ENCODE measurements around the gene VOPP1.

The VOPP1 gene

DNA sequence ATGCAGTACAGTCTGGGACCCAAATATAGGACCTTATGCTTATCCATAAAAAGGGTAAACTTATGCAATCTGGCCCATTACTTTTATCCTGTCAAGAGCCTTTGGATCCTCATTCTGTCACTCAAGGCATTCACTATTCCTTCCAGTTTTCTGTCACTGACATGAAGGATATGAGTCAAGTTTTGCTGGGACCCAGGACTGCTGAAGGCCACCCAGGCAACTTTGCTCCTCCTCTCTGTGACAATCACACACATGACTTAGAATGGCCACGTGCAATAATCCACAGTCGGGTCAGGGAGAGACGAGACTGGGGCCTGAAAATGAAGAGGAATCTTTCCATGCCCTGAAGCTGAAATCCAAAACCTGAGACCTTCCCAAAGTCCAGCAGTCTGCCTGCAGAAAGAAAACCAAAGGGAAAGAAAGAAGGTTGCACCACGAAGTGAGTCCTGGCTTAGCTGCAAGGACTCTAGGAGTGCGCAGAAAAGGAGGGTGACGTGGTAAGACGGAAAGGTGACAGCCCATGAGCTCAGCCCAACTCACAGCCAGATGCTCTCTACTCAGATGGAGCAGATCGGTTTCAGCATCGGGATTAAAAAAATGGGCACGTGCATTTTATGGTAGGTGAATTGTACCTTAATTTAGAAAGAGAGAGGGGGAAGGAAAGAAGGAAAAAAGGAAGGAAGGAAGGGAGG is 67.2 kb downstream of the VOPP1 start:
- DNase-seq: no peak

DNA sequence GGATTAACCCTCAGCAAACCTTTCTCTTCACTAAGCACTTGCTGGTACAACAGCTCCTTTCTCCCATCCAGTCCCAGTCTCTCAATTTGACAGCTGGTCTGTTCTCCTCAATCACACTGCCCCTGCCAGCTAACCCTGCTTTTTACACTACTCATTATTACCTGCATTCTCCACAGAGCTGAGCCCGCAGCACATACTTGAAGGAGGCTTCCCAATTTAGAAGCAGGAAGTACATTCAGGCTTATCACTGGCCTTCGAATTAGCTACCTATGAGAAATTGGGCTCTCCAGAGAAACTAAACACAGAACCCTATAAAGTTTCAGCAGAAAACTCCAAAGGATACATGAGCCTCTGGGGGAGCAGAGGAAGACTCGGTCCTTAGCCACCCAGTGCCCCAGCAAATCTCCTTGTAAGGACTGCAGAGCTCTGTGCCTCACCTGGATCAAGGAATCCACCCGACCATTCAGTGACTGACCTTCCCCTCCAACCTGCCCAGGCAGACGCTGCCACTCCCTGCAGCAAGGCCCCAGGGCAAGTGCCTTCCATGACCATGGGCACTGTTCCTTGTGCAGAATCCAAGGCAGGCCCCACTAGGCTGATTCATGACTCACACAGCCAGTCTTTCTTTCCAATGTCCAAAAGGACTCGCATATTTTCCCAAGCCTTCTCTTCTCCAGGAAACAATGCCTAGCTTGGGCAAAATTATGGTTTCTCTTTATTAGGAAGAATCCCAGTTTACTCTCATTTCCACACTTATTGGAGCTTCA is 68.0 kb downstream of the VOPP1 start:
- no peak for DNase-seq

DNA sequence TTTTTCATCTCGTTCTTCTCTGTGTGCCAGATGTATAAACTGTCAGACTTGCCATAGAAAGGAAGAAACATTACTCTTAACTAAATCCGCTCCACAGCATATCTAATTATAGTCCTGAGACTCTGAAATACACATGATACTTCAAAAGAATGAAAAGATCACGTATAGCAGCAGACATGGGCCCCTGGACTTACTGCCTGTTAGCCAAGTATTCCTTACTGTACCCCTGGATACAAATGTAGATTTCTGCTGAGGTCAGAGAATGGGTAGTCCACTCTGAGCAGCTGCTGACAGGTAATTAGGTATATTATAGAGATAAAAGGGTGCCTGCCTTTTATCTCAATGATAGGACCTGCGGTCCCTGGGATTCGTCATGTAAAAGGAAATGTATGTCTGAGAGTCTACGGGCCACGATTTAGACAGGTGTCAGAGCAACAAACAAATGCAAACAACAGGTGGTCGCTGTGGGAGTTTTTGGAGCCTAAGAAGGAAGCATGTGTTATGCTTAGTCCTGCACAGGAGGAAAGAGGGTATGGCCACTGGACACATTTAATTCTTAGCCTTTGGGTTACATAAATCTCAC is 69.4 kb downstream of the VOPP1 start:
- DNase-seq: no peak

DNA sequence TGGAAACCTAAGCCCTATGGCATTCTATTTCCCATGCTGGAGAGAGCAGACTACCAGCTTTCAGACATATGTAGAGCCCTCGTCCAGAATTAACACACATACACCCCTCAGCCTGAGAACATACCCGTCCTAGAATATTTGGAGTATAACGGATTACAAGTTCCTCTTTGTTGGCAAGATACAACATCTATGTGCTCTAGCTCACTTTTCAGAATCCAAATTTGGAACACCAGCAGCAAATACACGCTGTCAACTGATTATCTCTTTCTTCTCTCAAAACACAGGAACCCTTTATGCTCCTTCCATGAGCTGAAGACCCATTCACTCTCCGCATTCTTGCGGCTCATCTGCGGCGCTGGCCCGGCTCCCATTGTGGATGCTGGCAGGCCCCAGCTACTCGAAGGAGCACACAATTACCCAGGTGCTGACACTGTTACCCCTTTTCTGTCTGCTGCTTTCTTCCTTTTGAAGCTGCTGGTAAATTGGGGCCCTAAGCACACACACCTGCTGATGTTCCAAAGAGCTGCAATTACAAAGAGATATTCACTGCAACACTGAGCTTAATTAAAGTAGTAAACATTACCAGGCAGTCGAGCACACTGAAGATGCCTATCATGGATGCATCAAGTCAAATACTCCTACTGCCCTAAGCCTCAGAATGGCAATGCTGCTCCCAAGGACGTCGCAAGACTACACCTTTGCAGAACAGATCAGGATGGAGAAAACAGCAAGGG is 70.0 kb downstream of the VOPP1 start:
- no peak for DNase-seq

DNA sequence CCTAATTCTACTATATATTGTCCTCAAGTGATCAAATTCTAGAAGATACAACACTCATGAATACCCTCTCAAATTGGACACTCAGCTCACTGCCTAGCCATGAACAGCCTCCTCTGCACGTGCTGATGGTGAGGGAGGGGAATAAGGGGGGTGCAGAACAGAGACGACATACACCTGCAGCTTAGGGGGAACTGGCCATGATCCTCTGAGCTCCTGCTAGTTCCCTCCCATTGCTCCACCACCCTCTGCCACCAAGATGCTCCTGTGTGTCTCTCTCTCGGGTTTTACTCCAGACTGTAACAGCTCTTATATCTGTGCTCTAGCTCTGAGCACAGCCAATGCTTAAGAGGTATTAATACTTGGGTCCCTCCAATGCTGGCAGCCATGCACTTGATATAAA is 70.7 kb downstream of the VOPP1 start:
- DNase-seq: no peak

DNA sequence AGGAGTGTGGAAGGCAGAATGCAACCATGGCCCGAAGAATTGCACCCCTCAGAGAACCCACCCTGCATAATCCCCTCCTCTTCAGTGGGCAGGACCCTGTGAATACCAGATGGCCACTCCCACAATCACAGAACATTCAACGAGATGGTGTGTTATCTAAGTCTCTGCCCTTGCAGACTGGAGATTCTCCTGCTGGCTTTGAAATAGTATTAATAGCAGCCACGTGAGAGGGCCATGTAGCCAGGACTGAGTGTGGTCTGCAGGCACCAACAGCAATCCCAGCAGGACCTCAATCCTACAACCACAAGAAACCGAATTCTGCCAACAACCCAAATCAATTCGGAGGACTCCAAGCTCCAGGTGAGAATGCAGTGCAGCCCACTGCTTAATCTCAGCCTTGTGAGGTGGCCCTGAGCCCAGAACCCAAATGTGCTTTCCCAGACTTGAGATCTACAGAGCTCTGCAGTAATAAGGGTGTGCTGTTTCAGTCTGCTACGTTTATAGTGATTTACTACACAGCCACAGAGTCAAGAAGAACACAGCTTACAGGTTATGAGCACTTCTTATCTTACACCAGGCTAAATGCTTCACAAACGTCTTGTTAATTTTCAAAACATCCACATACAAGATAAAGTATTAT is 72.1 kb downstream of the VOPP1 start:
- DNase-seq: no peak

DNA sequence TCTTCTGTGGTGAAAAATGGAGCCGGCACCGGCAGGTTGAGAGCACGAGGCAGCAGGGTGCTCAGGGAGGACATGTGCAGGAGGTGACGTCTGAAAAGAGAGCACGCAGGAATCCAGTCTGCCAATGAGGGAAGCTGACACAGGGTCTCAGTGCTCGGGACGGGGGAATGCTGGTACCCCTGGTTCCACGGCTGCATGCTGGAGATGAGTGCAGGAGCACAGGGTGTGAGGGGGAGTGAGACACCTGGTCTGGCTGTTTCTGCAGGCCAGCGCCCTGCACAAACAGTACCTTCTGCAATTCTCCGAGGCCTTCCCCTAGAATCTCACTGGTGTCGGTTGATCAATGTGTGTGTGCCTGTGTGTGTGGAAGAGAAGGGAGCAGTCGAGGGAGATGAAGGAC is 72.7 kb downstream of the VOPP1 start:
- no peak for DNase-seq

DNA sequence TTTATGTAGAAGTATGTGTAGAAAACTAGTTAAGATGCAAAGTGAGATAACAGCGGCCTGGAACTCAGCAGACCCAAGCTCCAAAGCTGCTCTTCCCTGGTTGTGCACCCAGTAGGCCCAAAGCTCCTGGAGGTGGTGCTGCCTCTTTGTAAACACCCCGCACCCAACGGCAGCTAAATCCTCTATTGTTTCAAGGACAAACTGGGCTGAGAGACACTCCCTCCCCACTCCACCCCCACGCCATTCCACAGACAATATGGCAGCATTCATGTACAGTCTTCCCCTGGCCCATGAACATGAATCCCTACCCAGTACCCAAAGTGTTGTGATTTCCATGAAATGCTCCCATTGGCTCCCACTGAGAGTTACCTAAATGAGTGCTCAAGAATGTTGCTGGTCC is 73.5 kb downstream of the VOPP1 start:
- no peak for DNase-seq

DNA sequence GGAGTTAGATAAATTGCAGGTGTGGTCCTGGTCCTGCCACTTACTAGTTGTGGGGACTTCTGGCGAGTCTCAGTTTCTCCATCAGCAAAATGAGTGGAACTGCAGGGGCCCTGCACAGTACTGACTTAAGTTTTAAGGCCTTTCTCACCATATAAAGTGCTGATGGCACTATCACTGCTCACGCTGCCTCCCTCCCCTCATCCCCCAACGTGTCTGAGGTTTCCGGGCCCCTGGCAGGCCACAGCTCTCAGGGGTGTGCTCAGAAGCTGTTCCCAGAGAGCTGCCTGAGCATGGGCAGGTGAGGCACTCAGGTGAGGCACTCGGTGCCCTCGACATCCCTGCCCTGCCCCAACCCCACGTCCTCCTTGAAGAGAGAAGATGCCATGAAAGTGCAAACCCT is 74.2 kb downstream of the VOPP1 start:
- DNase-seq: no peak

DNA sequence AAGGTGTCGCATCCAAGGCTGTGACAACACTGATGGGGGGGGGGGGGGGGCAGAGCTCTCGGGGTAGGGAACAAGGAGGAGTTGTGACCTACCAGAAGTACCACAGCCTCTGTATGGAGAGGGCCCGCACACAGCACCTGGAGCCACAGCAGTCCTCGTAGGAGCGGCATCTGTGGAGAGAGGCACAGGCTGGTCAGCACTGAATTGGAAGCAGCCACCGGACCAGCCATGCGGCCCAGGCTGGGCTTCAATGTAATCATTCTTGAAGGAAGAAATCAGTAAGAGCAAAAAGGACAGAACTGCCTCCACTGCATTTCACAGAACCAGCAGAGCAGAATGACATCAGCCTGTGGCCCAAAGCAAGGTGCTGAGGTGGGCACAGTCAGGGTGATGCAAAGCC is 74.8 kb downstream of the VOPP1 start:
- no peak for DNase-seq

DNA sequence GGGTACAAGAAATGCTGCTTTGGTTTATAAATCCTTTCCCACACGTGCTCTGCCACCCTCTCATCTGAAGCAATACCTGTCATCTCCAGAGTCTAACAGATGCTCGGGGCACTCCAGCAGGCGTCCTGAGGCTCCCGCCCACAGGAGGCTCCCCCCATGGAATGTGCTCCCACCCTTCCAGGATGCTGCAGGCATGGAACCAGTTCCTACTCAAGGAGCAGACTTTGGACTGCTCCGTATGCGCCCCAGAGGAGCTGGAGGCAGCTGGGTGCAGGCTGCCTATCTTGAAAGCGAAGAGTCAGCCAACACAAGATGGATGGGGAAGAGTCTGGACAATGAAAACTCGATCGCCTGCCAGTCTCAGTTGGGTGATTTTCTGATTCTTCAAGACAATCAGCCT is 75.4 kb downstream of the VOPP1 start:
- DNase-seq: no peak

DNA sequence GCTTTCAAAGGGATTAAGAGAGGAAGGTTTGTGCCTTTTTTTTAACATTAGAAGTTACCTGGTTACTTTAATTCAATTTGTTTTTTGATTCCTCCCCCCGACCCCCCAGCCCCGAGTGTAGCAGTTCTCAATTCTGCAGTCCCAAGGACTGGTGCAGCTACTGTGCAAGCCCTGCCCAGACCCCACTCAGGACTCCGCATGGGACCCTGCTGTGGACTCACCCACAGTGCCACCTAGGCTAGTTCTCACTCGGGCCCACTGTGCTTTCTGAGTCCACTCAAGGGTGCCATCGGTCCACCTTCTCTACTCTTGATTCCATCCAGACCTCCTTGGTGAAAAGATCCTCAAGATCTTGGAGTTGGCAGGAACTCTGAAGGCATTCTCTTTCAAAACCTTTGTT is 77.4 kb downstream of the VOPP1 start:
- DNase-seq: no peak

DNA sequence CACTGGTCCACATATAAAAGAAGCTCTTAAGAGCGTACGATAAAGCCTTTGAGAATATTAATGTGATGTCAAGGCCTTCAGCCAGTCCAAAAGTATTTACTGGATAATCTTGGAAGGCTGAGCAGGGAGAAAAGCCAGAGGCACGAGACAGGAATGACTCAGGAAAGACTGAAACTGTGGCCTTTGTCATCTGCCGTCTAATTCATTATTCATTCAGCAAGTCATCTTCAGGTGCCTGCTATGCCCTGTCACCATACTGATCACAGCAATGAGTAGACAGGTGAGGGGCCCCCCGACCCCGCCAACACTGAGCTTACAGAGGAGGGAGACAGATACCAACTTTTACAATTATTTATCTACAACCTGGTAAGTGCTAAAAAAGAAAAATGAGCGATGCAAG is 78.9 kb downstream of the VOPP1 start:
- no peak for DNase-seq

DNA sequence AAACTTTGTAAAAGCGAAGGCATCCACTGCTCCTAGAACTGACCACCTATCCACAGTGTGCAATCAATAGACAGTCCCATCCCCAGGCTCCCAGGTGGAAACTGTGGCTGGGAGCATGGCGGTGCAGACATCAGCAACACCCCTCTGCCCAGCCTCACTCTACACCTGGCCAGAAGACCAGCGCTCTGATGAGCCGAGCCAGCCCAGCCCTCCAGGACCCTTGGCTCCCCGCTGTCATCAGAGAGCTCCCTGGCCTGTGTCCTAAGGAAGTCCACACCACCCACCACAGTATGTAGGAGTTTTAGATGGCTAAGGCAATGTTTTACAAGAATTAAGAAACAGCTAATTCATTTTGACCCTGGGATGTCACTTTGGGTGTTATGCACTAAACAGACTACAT is 81.0 kb downstream of the VOPP1 start:
- no peak for DNase-seq

DNA sequence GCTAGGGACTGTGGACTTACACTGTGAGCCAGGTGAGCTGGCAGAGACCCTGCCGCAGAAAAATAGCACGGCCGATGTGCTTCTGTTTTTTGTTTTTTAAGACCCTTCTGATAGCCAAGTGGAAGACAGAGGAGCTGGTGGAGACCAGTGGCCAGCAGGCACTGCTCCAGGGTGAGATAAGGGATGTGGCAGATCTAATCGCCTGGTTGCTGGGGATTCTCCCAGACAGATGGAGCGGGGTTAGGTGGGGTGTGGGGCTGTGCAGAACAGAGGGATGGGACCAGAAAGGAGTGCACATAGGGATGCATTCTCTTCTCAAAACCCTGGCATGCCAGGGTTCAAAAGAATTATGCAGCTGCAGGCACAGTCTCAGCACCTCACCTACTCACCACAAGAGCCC is 82.2 kb downstream of the VOPP1 start:
- no peak for DNase-seq

DNA sequence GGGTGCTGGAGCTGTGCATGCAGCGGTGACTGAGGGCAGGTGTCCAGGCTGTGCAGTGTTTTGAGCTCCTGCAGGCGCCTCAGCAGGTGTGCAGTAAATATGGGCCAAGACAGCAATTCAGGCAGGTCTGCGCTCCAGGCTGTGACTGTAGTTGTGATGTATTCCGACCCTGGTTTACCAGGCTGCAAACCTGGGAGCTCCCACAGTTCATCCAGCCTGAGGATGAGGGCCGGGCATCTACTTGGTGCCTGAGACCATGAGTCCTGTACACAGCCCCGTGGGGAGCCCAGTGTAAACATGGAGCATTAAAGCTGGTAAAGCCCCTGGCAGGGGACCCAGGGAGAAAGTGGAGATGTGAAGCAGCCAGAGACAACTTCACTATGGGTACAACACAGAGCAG is 82.8 kb downstream of the VOPP1 start:
- no peak for DNase-seq

DNA sequence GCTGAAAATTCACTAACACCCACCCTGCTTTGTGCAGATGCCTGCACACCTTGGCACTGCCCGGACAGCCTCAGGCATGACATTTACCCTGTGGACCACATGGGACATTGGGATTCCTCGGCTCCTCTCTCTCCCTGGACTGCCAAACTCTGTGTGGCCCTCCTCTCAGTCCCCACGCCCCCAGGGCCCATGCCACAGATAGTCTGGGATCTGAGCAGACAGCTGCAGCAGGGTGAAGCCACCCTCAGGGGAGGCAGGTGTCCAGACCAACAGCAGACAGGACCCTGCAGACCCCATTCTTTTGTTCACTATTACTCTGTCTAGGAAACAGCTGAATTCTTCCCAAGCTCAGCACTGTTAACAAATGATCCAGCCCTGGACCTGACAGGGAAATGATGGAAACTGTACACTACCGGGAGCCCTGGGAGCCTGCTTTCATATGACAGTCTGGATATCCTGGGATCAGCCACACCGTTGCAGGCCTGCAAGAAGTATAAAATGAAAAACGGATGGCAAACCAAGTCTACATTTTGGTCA is 83.4 kb downstream of the VOPP1 start:
- no peak for DNase-seq

DNA sequence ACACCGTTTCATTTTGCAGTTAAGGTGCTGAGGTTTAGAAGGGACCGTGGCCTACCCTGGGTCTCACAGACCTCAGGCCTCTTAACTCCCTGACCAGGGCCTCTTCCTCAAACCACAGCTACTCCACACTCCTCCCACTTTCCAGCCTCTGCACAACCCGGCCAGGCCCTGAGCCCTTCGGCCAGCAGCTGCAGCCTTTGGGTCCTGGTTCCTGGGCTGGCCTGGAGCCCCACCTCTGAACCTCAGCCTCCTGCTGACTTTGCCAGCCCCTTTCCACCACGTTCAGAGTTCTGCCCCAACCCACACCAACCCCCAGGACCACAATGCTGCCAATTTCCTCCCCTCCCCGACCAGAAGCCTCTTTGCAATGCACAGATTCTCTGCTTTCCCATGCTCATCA is 84.1 kb downstream of the VOPP1 start:
- no peak for DNase-seq

DNA sequence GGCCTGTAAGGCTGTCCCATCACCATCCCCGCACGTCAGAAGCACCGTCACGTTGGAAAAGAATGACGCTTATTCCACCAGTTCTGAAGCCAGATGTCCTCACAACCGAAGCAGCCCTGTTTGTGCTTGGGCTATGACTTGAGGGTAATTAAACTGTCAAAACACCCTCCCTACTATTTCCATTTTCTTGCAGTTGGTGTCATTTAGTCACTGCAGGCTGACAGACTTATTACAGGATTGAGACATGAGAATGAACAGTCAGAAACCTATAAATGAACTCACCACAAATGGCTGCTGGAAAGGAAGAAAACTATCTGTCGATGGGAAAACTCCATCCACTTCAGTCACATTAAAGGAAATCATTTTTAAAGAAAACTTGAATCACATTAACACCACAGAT is 85.3 kb downstream of the VOPP1 start:
- no peak for DNase-seq

DNA sequence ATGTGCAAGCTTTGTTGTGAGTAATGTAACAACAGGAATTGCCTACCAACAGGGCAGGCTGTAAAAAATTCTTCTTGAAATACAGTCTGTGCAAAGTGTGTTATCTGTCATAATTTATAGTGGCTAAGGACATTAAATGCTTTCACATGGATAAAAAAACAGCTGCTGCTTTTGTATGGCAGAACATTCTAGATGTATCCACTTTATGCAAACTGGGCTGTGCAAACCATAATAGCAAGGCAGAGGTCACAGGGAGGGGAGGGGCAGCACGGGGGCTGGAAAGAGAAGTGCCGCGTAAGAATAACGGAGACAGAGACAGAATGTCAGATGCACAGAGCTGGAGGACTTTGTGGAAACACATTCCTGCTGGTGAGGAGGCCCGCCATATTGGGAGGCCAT is 86.1 kb downstream of the VOPP1 start:
- no peak for DNase-seq

DNA sequence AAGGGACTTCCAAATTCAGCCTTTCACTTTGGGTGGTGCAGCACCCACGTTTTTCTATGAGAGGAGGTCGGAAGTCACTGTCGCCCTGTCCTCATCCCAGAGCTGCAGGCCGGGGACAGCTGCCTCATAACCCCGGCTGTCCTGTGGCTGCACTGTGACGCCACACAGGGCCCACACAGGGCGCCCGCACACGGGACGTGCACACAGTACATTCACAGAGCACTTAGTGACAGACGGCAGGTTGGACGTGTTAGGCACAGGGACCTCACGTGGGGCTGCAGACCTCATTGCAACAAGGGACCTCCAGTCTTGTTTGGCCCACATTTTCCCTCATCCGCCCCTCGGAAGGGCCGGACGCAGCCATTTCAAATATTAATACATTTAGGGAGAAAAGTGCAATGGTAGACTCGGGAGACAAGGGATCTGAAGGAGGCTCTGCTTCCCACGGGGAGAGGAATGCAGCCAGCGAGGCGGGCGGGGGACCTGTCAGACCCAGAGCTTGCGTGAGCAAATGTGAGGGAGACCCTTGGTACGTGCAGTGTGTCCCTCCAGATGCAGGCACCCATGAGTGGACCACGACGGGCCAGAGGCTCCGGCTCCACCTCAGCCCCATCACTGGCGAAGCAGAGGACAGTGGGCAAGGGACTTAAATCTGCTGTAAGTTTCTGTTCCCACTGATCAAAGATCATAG is 86.7 kb downstream of the VOPP1 start:
- DNase-seq: no peak

DNA sequence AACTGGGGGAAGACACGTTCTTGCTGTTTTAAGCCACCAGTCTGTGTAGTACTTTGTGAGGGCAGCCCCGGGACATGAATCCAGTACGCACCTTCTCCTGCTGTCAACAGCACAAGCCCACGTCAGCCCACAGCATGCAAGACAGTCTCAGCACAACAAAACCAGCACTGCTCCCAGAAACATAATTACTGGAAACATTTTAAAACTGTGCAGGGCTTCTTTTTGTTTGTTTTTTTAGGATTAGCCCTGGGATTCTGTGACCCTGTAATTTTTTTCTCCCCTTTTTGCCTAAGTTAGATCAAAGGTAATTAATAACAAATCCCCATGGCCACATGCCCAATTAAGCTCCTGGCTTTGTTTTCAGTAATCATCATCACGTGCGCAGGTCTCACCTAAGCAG is 87.5 kb downstream of the VOPP1 start:
- no peak for DNase-seq

Measured in CD4-positive, alpha-beta T cell treated with Interleukin-15 for 1 hour (primary cell).